RPMI8226 (cell line): ENCODE measurements around the gene GARIN5A.

Experiments
- DNase-seq: peaks from one replicate; pipeline ENCODE4 v3.0.0-alpha.2; 2015

GARIN5A gene

GRCh38 chr19:50476224-50476906, at the start of gene GARIN5A, which contains the start of gene EMC10:
Gene GARIN5A (minus strand): TSS chr19:50476848. CDS start chr19:50476388, 460 bp downstream.
Gene EMC10 (plus strand): TSS chr19:50476507. CDS start chr19:50476545, 38 bp downstream.
- peak; percentile 96 for DNase-seq

GRCh38 chr19:50522881-50523280, 46.2 kb upstream of the GARIN5A start:
- DNase-seq: no peak

GRCh38 chr19:50520822-50521465, 44.3 kb upstream of the GARIN5A start:
- DNase-seq: no peak

- DNase-seq: no peak
Measured at GRCh38 chr19:50519006-50519575, 42.4 kb upstream of the GARIN5A start.

GRCh38 chr19:50518091-50519005, 41.7 kb upstream of the GARIN5A start:
- no peak for DNase-seq

GRCh38 chr19:50517704-50518075, 41.0 kb upstream of the GARIN5A start:
- DNase-seq: no peak

- DNase-seq: no peak
Measured at GRCh38 chr19:50516964-50517703, 40.5 kb upstream of the GARIN5A start.

- DNase-seq: no peak
Measured at GRCh38 chr19:50516456-50516855, 39.8 kb upstream of the GARIN5A start.

GRCh38 chr19:50515168-50515561, 38.5 kb upstream of the GARIN5A start:
- DNase-seq: no peak

GRCh38 chr19:50514346-50515167, 37.9 kb upstream of the GARIN5A start:
- no peak for DNase-seq

- DNase-seq: peak; percentile 28
Measured at GRCh38 chr19:50513746-50514345, 37.2 kb upstream of the GARIN5A start, which contains the start of gene ASPDH. Gene ASPDH (minus strand): TSS chr19:50513913. CDS start chr19:50513823, 90 bp downstream.

- no peak for DNase-seq
Measured at GRCh38 chr19:50512999-50513745, 36.5 kb upstream of the GARIN5A start.

- no peak for DNase-seq
Measured at GRCh38 chr19:50512112-50512998, 35.7 kb upstream of the GARIN5A start.

GRCh38 chr19:50511069-50511822, 34.6 kb upstream of the GARIN5A start, which contains the start of gene JOSD2:
Gene JOSD2 (minus strand): TSS chr19:50511191. CDS start chr19:50510431, 760 bp downstream.
- peak; percentile 99 for DNase-seq

- no peak for DNase-seq
Measured at GRCh38 chr19:50510700-50511068, 34.0 kb upstream of the GARIN5A start.

- no peak for DNase-seq
Measured at GRCh38 chr19:50510121-50510670, 33.5 kb upstream of the GARIN5A start.

- DNase-seq: no peak
Measured at GRCh38 chr19:50509366-50509765, 32.7 kb upstream of the GARIN5A start.

- no peak for DNase-seq
Measured at GRCh38 chr19:50508843-50509190, 32.2 kb upstream of the GARIN5A start.
